HG03520 (cell line): ENCODE results near the gene PRPF40A.

Source experiments
- ATAC-seq: cut with Tn5 transposase; IDR thresholded peaks from one replicate; pipeline ENCODE4 v1.9.1; 2021; ENCODE audit warnings: mild to moderate bottlenecking, moderate library complexity; ENCODE audit not compliant: unreplicated experiment

The PRPF40A gene

DNA sequence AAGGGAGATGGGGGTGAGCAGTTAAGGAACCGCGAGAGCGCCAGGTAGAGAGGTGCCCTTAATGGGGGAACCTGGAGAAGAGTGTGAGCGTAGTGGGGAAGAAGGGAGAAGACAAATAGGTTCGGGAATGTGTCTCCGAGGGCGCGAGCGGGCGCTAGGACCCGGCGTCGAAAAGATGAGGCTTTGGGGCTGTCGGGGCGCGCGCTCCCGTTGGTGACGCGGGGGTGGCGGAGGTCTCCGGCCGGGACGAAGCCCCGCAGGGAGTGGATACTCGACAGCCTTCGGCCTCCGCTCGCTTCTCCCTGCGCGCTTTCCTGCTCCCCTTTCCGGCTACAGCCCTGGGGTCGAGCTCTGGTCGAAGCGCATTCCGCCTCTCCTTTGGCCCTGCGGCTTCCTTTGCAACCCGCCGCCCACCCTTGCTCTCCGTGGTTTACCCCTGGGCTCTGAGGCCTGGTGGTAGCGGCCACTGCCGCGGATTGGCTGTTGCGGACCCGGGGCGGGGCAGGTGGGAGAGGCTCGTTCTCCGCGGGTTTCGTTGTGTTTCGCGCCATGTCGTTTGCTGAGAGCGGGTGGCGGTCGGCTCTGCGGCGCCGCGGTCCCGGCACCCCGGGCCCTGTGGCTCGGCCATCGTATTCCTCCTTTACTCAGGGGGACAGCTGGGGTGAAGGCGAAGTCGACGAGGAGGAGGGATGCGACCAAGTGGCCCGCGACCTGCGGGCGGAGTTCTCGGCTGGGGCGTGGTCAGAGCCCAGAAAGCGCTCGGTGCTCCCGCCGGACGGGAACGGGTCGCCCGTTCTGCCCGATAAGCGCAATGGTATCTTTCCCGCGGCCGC is 1.0 kb upstream of the PRPF40A start, which contains the start of gene ARL6IP6:
ARL6IP6 (plus strand) TSS at position 545 of the 833 bp plus-strand sequence; CDS start at position 550, 5 bp downstream.
- ATAC-seq: peak; percentile 63

DNA sequence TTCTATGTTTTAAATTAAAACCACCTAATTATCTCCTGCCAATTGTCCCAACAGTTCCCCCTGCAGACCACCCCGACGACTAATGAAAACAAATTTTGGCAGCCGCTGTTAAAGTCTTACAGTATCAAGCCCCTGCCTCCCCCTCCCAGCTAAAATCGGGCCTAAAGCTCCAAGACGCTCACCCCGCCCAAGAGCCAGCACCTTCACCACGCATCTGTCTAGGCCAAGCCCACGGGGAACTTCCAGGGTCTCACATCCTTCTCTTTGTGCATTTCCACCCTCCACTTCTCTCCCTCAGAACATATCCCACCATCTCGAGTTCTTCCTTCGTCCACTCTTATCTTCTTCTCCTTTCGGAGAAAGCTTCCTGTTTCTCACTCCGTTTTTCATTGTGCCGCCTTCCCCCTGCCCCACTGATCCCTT is 445 bp downstream of the PRPF40A start:
- ATAC-seq: no peak

DNA sequence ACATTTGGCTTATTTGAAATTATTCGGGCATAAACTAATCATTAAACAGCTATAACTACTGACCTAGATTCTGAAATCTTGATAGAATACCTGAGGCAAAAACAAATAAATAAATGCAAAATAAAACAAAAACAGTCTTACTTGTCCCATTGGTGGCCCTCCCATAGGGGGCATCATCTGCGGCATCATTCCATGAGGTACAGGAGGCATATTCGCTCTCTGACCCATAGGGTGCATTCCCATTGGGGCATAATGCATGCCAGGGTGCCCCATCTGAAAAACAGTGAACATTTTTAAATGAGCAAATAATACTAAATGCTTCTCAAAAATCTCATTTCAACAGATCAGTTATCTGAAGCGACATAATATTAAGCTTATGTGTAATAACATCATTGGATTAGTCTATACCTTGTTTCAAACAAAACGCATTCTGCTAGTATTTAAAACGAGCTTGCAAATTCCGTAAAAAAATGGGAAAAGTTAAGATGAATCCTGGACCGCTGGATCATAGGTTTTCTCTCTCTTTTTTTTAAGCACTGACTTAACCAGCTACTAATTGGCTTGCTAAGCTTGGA is 1.3 kb downstream of the PRPF40A start:
- no peak for ATAC-seq

DNA sequence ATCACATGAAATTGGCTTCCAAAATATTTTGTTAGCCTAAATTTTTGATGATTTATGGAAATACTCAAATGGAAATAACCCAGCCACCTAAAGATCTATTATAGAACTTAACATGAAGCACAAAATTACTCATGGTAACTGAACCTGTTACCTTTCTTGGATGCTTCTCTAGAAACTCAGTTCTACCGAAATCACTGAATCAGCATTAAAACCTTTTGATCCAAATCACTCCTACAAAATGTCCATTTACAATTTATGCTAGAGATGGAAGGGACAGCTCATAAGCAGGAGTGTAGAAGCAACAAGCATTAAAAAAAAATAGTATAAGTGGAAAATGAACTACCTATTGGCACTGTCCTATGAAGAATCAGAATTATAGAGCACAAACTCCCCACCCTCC is 2.1 kb downstream of the PRPF40A start:
- ATAC-seq: no peak

DNA sequence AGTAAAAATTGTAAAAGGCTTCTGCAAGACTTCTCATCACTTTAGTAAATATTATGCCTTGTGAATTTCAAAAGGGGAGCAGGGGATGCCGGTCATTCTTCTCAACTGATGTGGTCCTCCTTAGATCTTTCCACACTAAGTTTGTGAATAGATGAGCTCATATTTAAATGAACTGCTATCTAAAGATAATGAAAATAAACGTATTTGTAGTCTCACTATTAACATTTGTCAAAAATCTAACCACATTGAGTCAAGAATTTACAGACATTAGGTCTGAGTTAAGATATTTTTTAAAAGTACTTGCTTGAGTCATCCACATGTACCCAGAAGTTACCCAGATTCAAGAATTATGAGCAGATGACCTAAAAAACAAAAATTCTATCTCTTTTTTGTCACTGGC is 6.5 kb downstream of the PRPF40A start:
- no peak for ATAC-seq

DNA sequence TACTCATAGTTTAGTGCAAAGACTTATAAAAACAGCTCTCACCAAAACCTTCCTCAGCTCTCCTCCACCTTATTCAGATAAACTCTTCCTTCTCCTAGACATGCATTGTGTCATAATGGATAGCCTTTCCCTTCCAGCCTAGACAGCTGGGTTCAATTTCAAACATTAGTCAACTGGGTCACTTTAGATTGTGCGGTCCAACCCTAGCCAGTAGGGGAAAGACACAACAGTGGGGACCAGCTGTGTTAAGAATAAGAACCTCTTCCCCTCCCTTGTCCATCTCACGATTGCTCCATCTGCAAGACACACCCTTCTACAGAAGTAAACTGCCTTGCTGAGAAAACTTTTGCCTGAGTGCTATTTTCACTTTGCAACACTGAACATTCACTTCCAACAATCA is 8.5 kb downstream of the PRPF40A start:
- ATAC-seq: no peak

DNA sequence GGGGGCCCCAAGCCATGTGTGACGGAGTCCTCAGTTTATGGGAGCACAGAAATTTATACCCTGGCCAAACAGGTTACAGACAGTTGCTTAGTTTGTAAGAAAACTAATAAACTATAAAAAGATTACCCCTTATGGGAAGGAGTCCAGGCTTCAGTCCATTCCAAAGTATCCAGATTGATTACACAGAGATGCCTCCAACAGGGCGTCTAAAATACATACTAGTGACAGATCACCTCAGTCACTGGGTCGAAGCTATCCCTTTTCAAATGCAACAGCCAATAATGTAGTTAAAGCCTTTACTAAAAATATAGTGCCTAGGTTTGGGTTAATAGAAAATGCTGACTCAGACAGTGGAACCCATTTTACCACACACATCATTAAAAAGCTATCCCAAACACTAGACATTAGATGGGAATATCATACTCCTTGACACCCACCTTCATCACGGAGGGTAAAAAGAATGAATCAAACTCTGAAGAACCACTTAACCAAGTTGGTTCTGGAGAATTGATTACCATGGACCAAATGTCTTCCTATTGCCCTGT is 10.7 kb downstream of the PRPF40A start:
- ATAC-seq: no peak

DNA sequence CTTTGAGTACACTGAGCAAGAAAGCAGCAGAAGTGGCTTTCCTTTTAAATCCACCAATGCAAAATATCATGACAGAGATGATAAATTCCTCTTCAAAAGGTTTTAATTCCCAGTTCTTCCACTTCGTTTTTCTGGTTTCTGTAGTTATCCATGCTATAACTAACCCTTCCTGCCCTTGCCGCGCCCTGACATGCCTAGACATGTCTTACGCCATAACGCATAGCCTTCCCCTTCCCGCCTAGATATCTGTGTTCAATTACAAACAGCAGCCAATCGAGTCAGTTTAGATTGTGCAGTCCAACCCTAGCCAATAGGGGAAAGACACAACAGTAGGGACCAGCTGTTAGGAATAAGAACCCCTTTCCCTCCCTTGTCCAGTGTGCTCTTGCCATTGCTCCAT is 16.1 kb downstream of the PRPF40A start:
- no peak for ATAC-seq

DNA sequence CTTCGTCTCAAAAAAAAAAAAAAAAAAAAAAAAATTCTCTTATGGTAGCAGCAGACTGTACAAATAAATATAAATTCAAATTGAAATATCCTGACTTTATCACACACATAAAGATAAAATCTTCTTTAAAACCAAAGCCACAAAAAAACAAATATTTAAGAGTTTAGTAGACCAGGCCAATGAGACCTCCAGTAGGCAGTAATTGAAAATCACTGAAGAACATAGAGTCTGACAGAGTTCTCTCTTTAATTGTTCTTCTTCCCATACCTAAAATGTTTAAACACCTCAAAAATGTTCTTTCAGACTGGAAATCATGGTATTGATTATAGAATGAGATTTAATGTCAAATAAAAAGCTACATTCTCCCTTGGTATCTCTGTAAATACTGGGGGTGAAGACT is 20.8 kb downstream of the PRPF40A start:
- no peak for ATAC-seq

DNA sequence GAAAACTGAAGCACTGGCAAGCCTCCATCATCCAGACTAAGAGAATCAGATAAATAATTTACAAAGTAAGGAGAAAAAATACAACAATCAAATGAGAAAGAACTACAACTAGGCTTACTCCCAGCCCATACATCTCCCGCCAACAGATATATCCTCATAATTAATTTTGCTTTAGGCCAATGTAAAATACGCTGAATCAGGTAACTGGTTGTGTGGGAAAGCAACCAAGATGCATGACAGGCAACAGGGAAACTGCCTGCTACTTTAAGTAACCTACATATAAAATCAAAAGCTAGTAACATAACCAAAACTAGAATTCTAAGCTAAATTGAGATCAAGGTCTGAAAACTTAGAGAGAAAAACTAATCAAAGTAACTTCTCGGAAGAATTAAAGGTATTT is 21.5 kb downstream of the PRPF40A start:
- no peak for ATAC-seq

DNA sequence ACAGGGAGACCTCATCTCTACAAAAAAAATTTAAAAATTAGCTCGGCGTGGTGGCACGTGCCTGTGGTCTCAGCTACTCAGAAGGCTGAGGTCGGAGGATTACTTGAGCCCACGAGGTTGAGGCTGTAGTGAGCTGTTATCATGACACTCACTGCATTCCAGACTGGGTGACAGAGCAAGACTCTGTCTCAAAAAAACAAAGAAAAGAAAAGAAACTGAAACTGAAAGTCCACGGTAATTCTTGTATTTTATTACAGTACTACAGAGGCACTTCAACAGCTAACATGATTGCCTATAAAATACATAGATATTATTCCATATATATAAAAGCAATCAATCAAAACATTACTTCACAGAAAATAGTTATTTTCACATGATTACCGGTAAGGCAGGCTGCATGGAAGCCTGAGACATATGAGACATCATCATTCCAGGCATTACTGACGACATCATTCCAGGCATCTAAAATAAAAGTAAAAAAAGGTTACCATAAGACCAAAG is 23.1 kb downstream of the PRPF40A start:
- ATAC-seq: peak; percentile 32

DNA sequence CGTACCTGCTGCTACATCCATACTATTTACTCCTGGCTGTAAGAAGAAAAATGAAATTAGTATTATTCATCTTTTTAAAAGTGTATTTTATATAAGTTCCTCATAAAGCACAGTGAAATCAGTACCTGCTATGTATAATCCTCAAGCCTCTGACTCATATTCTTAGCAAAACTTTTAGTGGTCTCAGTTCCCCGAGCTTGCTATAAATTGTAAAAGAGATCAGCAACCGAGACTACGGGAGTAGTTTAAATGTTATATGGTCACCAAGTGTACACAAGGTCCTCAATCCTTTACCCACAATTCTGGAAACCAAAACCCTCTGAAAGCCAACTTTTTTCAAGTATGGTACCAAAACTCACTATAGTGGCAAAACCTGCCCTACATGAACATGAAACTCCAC is 24.2 kb downstream of the PRPF40A start:
- ATAC-seq: peak; percentile 95

DNA sequence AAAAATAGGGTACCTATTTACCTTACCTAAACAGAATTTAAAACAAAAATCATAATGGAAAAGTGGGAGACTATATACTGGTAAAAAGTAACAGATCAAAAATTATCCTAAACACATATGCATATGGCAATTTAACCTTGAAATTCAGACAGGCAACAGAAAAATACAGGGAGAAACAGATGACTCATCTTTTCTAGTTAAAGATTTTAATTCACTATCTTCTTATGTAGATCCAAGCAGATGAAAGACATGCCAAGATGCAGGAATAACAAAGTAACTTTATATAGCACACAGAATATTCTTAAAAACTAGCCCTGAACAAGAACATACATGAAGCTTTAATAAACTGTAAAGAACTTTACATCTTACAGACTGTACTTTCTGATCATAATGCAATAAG is 30.9 kb downstream of the PRPF40A start:
- ATAC-seq: no peak

DNA sequence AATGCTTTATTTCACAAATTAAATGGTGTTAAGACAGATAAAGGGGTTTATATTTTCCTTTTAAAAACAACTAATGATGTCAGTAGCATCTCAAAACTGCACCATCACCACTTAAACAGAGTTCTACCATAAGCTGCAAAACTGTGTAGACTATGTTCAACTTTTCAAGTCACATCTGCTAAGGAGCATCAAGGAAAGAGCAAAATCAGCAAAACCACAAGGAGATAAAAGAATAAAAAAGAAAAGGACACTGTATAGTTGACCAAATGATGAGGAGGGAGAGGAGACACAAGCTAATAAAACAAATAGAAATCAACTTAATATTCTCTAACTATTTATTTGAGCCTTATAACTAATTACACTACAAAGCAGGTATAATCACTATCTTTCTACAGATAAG is 33.9 kb downstream of the PRPF40A start:
- no peak for ATAC-seq

DNA sequence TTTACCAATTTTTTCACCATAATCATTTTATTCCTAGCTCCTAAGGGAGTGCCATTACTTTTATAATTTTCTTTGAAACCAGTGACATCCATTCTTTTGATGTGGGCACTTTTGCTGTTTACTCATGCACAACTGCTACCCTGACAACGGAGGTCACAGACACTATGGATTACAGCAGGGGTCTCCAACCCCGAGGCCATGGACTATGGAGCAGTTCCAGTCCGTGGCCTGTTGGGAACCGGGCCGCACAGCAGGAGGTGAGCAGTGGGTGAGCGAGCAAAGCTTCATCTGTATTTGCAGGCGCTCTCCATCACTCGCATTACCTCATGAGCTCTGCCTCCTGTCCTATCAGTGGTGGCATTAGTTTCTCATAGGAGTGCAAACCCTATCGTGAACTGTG is 34.6 kb downstream of the PRPF40A start:
- ATAC-seq: no peak

DNA sequence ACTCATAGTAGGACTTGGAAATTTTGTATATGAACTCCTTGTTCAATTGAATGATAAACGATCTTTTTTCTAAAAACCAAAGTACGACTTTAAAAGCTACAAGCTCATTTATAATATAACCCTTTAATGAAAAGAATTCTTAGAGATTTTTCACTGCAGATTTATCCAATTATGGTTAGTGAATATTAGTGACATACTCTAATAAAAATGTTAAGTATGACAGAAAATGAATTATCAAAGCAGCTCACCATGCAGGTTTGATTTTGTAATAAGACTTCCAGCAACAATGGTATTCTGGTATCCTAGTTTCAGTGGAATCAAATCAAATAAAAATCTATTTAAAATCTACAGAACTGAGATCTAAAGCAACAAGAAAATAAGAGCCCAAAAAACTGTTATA is 38.5 kb downstream of the PRPF40A start:
- no peak for ATAC-seq

DNA sequence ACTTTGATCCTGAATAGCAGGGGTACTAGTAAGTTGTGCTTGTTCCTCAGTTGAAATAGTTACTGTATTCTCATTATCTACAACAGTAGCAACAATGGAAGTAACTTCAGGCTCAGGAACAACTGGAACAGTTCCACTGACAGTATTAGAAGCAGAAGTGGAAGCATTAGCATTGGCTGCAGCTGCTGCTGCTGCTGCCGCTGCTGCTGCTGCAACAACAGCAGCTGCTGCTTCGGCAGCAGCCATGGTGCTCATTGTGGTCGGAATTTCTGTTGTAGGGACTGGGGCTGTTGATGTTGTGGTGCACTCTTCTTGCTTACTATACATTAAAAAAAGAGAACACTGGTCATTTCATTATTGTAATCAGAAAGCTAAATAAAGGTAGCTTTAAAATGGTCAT is 40.8 kb downstream of the PRPF40A start:
- no peak for ATAC-seq

DNA sequence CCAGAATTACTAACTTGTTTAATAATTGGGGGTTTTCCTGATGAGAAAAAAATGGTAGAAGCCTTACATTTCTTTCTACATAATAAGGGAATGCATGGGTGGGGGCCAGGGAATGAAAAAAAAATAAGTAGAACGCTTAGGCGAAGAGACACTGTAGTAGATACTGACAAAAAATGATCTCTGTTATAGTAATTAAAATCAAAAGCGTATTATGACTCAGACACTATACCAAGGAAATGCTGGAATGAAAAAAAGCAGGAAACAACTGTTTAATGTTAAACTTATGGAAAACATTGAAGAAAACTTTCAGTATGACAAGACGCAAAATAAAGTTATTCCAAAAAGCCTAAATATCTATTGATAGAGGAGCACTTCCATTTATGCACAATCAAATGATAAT is 42.9 kb downstream of the PRPF40A start:
- no peak for ATAC-seq

DNA sequence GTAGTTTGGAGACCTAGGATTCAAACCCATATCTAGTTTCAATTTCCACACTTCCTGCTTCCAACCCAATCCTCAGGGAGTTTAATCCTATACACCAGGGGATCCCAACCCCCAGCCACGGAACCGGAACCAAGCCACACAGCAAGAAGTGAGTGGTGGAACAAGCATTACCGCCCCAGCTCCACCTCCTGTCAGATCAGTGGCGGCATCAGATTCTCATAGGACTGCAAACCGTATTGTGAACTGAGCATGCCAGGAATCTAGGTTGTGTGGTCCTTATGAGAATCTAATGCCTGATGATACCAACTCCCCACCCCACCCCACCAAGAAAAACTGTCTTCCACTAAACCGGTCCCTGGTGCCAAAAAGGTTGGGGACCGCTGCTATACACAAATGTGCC is 52.5 kb downstream of the PRPF40A start:
- no peak for ATAC-seq

DNA sequence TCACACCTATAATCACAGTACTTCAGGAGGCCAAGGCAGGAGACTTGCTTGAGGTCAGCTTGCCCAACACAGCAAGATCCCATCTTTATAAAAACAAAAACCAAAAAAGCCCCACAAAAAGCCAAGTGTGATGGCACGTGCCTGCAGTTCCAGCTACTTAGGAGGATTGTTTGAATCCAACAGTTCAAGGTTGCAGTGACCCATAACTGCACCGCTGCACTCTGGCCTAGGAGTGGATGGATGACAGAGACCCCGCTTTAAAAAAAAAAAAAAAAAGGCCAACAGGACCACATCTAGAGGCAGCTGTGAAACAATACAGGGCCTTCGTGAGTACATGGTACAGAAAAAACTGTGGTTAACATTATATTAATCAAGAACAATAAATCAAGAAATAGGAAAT is 56.2 kb downstream of the PRPF40A start:
- no peak for ATAC-seq

DNA sequence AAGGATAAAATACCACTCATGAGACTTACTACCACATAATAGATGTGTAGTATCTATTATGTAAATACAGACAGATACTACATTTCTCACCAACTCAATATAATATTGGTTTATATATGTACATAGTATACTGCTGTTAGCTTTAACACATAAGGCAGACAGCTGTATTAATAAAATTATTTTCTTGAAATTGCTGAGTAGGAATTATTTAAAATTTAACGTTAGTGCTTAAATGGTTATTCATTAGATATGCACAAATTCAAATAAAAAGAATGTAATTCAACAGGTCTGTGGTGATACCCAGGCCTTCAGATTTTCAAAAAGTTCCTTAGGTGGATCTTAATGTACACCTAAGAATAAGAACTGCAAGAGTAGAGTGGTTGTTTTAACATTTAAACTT is 59.0 kb downstream of the PRPF40A start:
- no peak for ATAC-seq

DNA sequence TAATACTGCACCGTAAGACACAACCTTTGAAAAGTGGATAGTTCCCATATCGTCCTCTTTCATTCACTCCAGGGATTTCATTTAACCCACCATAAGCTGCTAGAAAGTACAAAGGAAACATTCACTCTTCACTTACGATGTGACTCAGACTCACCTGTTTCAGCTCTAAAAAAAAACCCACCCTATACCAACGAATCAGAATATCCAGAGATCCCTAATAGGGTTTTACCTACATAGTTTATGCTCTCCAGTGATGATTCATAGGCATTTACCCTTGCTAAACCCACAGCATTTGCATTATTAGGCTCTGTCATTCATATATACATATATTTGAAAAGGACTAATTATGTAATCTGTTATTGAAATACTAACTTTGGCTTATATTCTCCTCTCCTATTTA is 60.2 kb downstream of the PRPF40A start:
- ATAC-seq: no peak
